GM23338 (cell line): ENCODE measurements around the gene KCNE1.
"Not testable (repeated sequence)": the region's sequence is repeated elsewhere in the genome, so short reads cannot be mapped to it uniquely, and the experiment has no call there.

ENCODE experiments used
- CREB1 ChIP-seq: fragments of 250-450 bp; sonication (Bioruptor Pico); IDR thresholded peaks from 2 replicates; pipeline ENCODE4 v1.5.0; 2020; ENCODE audit warnings: low read depth, mild to moderate bottlenecking, moderate library complexity
- CTCF ChIP-seq, 2 experiments: fragments of 200-600 bp in 1 of 2; sonication (generic) in 1 of 2; conservative IDR thresholded peaks; 2 replicates each; pipeline versions ENCODE4 v1.5.1 to v1.6.1; 2016 to 2017; ENCODE audit warnings: antibody characterized with exemption in 2 of 2, low read depth in 2 of 2, mild to moderate bottlenecking in 2 of 2, moderate library complexity in 1 of 2
- EZH2 ChIP-seq: fragments of 200-600 bp; sonication (generic); IDR thresholded peaks from one replicate; pipeline ENCODE4 v1.8.0; 2017; ENCODE audit warnings: antibody characterized with exemption, mild to moderate bottlenecking, low read depth; ENCODE audit not compliant: unreplicated experiment
- POLR2AphosphoS5 ChIP-seq: IDR thresholded peaks from 2 replicates; pipeline ENCODE4 v1.6.1; 2016; ENCODE audit warnings: antibody characterized with exemption, low read depth

GRCh38 chr21:34483435-34483834 lies 28.6 kb downstream of the KCNE1 start:
- TF ChIP-seq CTCF (conservative IDR thresholded peaks at IDR 0.05; ENCODE audit: low read depth in 2 of 2); POLR2AphosphoS5; CREB1 (CRISPR knock-in tag); EZH2: not testable (repeated sequence)
